ENCODE data around the gene AMH.

DNA sequence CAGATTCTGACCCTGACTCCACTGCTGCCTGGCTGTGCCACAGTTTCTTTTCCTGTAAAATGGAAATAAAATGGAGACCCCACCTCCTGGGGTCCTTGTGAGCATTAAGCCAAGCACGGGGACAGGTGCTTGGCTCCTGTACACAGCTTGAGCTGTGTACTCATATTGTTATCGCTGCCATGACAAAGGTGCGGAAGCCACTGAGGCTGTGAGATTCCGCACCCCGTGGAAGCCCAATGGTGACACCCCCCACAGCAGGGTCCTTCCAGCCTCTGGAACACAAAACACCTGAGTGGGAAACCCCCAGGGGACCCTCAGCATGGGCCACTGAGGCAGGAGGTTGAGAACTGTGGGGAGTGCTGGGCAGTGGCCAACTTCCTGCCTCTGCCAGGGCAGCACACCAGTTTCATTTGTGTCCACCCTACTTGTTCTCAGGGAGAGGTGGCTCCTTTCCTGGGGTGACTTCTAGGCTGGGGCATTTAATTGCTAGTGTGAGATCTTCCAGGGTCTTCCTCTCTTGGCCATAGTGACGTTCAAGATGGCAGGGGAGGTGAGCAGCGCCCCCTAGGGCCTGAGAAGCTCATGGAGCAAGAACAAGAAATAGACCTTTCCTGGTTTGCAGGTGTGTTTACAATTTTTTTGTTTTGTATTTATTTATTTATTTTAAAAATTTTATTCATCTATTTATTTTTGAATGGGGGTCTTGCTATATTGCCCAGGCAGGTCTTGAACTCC lies 12.5 kb downstream of the AMH start:
- TF ChIP-seq, protein P1, sequence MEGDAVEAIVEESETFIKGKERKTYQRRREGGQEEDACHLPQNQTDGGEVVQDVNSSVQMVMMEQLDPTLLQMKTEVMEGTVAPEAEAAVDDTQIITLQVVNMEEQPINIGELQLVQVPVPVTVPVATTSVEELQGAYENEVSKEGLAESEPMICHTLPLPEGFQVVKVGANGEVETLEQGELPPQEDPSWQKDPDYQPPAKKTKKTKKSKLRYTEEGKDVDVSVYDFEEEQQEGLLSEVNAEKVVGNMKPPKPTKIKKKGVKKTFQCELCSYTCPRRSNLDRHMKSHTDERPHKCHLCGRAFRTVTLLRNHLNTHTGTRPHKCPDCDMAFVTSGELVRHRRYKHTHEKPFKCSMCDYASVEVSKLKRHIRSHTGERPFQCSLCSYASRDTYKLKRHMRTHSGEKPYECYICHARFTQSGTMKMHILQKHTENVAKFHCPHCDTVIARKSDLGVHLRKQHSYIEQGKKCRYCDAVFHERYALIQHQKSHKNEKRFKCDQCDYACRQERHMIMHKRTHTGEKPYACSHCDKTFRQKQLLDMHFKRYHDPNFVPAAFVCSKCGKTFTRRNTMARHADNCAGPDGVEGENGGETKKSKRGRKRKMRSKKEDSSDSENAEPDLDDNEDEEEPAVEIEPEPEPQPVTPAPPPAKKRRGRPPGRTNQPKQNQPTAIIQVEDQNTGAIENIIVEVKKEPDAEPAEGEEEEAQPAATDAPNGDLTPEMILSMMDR (IDR thresholded peaks at IDR 0.05): peak in 2 of 3 experiments; percentile 34 to 45
- TF ChIP-seq POLR2A (IDR thresholded peaks at IDR 0.05): no peak
